ENCODE measurements around the gene NDUFA3.
"Not testable (repeated sequence)": the region's sequence is repeated elsewhere in the genome, so short reads cannot be mapped to it uniquely, and the experiment has no call there.

The NDUFA3 gene

GRCh38 chr19:54102421-54103169 is at the start of gene NDUFA3:
Gene NDUFA3, plus strand, starts transcription at chr19:54102855. Its CDS starts 24 bp downstream, at chr19:54102879.
- peak; percentile 95 for DNase-seq

GRCh38 chr19:54062643-54063042 is 40.0 kb upstream of the NDUFA3 start:
- DNase-seq = no peak

- no peak for DNase-seq
Observed at GRCh38 chr19:54063350-54064116, 39.1 kb upstream of the NDUFA3 start, which contains the start of gene VSTM1. Gene VSTM1, minus strand, starts transcription at chr19:54063897. Its CDS starts 120 bp downstream, at chr19:54063777.

GRCh38 chr19:54069470-54069869 is 33.2 kb upstream of the NDUFA3 start:
- no peak for DNase-seq

GRCh38 chr19:54073829-54074228 is 28.8 kb upstream of the NDUFA3 start:
- DNase-seq = no peak

GRCh38 chr19:54074851-54075250 is 27.8 kb upstream of the NDUFA3 start:
- no peak for DNase-seq

- DNase-seq = no peak
Observed at GRCh38 chr19:54077334-54077733, 25.3 kb upstream of the NDUFA3 start.

- no peak for DNase-seq
Observed at GRCh38 chr19:54081032-54081431, 21.6 kb upstream of the NDUFA3 start, which contains the start of gene TARM1. Gene TARM1, minus strand, starts transcription at chr19:54081365. Its CDS starts 25 bp downstream, at chr19:54081340.

- DNase-seq = no peak
Observed at GRCh38 chr19:54084410-54084809, 18.2 kb upstream of the NDUFA3 start.

- DNase-seq = no peak
Observed at GRCh38 chr19:54094426-54095000, 8.1 kb upstream of the NDUFA3 start.

- no peak for DNase-seq
Observed at GRCh38 chr19:54095136-54095858, 7.4 kb upstream of the NDUFA3 start.

- not testable (repeated sequence) for DNase-seq
Observed at GRCh38 chr19:54095859-54096616, 6.6 kb upstream of the NDUFA3 start.

GRCh38 chr19:54096617-54097106 is 6.0 kb upstream of the NDUFA3 start:
- DNase-seq = no peak

- no peak for DNase-seq
Observed at GRCh38 chr19:54099190-54099902, 3.3 kb upstream of the NDUFA3 start.

GRCh38 chr19:54099903-54100255 is 2.8 kb upstream of the NDUFA3 start:
- not testable (repeated sequence) for DNase-seq

GRCh38 chr19:54100561-54100960 is 2.1 kb upstream of the NDUFA3 start, which contains the start of gene OSCAR:
Gene OSCAR, minus strand, starts transcription at chr19:54100803. Its CDS starts 11 bp downstream, at chr19:54100792.
- no peak for DNase-seq

- no peak for DNase-seq
Observed at GRCh38 chr19:54104998-54105715, 2.5 kb downstream of the NDUFA3 start.

GRCh38 chr19:54105796-54106195 is 3.1 kb downstream of the NDUFA3 start:
- no peak for DNase-seq

GRCh38 chr19:54106716-54107115 is 4.1 kb downstream of the NDUFA3 start:
- no peak for DNase-seq

GRCh38 chr19:54107876-54108490 is 5.3 kb downstream of the NDUFA3 start:
- no peak for DNase-seq

All from NCI-H446 treated with DMSO at 0.1 percent for 48 hours (cell line).